HG03108 (cell line): ENCODE measurements around the gene CD47.

Source experiments
- ATAC-seq: cut with Tn5 transposase; IDR thresholded peaks from one replicate; pipeline ENCODE4 v1.9.1; 2021; ENCODE audit warnings: moderate library complexity; ENCODE audit not compliant: unreplicated experiment

The CD47 gene

GRCh38 chr3:108018552-108018951 lies 72.3 kb downstream of the CD47 start:
- ATAC-seq, result no peak

- no peak for ATAC-seq
Observed at GRCh38 chr3:108017587-108017986, 73.2 kb downstream of the CD47 start.

GRCh38 chr3:108014943-108015342 lies 75.9 kb downstream of the CD47 start:
- ATAC-seq, result no peak

- ATAC-seq, result no peak
Observed at GRCh38 chr3:108013141-108014055, 77.4 kb downstream of the CD47 start.

GRCh38 chr3:108012304-108012703 lies 78.5 kb downstream of the CD47 start:
- ATAC-seq, result no peak

- ATAC-seq, result no peak
Observed at GRCh38 chr3:108011616-108012015, 79.2 kb downstream of the CD47 start.

- ATAC-seq, result no peak
Observed at GRCh38 chr3:108008931-108009639, 81.7 kb downstream of the CD47 start.

- no peak for ATAC-seq
Observed at GRCh38 chr3:108008106-108008505, 82.7 kb downstream of the CD47 start.

- no peak for ATAC-seq
Observed at GRCh38 chr3:108006881-108007331, 83.9 kb downstream of the CD47 start.

- ATAC-seq, result no peak
Observed at GRCh38 chr3:108006077-108006771, 84.6 kb downstream of the CD47 start.

- no peak for ATAC-seq
Observed at GRCh38 chr3:108004647-108005046, 86.2 kb downstream of the CD47 start.

- ATAC-seq, result no peak
Observed at GRCh38 chr3:108001457-108001856, 89.4 kb downstream of the CD47 start.

GRCh38 chr3:107999215-107999775 lies 91.5 kb downstream of the CD47 start:
- no peak for ATAC-seq

- no peak for ATAC-seq
Observed at GRCh38 chr3:107997671-107998070, 93.2 kb downstream of the CD47 start.

- no peak for ATAC-seq
Observed at GRCh38 chr3:107995823-107996222, 95.0 kb downstream of the CD47 start.

GRCh38 chr3:107994956-107995715 lies 95.7 kb downstream of the CD47 start:
- no peak for ATAC-seq

- no peak for ATAC-seq
Observed at GRCh38 chr3:107994181-107994580, 96.7 kb downstream of the CD47 start.

- ATAC-seq, result no peak
Observed at GRCh38 chr3:107993771-107994170, 97.1 kb downstream of the CD47 start.
